ENCODE data around the gene CHN2.

CHN2 gene

GRCh38 chr7:29479301-29480200 is 285.0 kb downstream of the CHN2 start:
- no peak for DNase-seq (ENCODE audit: low read depth, low spot score)
- no peak overlapping the region for H3K27ac ChIP-seq

GRCh38 chr7:29480451-29480850 is 285.9 kb downstream of the CHN2 start:
- no peak overlapping the region for H3K27ac ChIP-seq
- DNase-seq (ENCODE audit: low read depth, low spot score): no peak

- DNase-seq (ENCODE audit: low read depth, low spot score): no peak
- H3K27ac ChIP-seq: no peak overlapping the region
These were observed 286.5 kb downstream of the CHN2 start for GRCh38 chr7:29480934-29481651.

GRCh38 chr7:29482056-29482455 is 287.5 kb downstream of the CHN2 start:
- DNase-seq (ENCODE audit: low read depth, low spot score): no peak
- no peak overlapping the region for H3K27ac ChIP-seq

- no peak overlapping the region for H3K27ac ChIP-seq
- no peak for DNase-seq (ENCODE audit: low read depth, low spot score)
These were observed 288.9 kb downstream of the CHN2 start for GRCh38 chr7:29483219-29484104.

DNA sequence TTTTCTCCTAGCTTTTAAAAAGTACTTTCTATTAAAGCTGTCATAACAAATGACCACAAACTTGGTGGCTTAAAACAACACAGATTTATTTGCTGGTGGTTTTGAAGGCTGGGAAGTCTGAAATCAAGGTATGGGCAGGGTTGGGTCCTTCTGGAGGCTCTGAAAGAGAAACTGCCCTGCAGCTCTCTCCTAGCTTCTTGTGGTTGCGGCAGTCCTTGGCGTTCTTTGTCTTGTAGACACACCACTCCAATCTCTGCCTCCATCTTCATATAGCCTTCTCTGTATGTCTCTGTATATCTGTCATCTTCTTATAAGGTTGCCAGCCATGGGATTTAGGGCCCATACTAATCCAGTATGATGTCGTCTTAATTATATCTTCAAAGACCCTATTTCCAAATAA is 289.7 kb downstream of the CHN2 start:
- DNase-seq (ENCODE audit: low read depth, low spot score): no peak

GRCh38 chr7:29485339-29486190 is 291.0 kb downstream of the CHN2 start:
- no peak for DNase-seq (ENCODE audit: low read depth, low spot score)
- no peak overlapping the region for H3K27ac ChIP-seq

More for the DNA sequence above, 289.7 kb downstream of the CHN2 start:
- no peak overlapping the region for H3K27ac ChIP-seq

DNA sequence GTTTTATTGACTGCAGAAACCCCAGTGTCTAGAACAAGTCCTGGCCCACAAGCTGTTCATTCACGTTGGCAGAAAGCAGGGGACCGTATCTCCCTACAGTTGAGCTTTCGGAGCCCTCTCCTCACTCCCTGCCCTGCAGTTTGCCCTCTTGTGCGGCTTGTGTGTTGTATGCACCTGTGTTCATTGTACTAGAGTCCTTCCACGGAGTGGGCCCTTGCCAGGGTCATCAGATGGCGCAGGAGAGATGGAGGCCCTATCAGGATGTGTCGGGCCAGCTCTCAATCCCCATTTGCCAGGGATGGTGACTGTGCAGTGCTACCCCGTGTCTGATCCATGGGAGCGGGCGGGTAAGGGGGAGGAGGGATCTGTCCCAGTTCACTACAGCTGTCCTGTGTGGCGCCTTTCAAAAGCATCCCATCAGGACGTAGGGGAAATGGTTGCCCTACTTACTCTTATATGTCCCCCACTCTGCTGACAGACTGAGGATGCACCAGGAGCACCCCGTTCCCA is 291.7 kb downstream of the CHN2 start:
- no peak overlapping the region for H3K27ac ChIP-seq
- DNase-seq (ENCODE audit: low read depth, low spot score): no peak

- no peak for DNase-seq (ENCODE audit: low read depth, low spot score)
- no peak overlapping the region for H3K27ac ChIP-seq
These were observed 292.8 kb downstream of the CHN2 start for GRCh38 chr7:29487424-29487823.

GRCh38 chr7:29488203-29488970 is 293.8 kb downstream of the CHN2 start:
- peak overlapping the region; percentile 46 for H3K27ac ChIP-seq
- DNase-seq (ENCODE audit: low read depth, low spot score): no peak

- H3K27ac ChIP-seq: peak overlapping the region; percentile 46
- peak; percentile 29 for DNase-seq (ENCODE audit: low read depth, low spot score)
These were observed 294.4 kb downstream of the CHN2 start for GRCh38 chr7:29488977-29489376.

DNA sequence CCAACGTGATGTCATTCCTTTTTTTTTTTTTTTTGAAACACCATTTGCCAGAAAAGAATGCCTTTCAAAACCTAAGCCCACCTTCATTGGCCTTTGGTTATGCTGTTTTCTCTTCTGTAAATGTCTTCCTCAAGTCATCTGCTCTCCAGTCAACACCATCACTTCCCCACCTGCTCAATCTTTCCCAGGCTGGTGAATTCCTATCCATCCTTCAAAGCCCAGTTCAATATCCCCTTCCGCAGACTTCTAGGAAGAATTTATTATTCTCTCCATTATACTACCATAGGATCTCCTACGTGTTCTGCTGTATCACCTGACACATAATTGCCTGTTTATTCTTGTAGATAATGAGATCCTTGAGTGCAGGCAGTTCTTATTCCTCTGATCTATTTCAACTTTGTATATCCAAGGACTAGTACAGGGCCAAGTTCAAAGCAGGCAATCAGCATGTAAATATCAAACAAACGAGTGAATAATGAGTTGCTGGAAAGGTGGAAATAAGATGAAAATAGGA is 295.6 kb downstream of the CHN2 start:
- DNase-seq (ENCODE audit: low read depth, low spot score): no peak
- no peak overlapping the region for H3K27ac ChIP-seq

- H3K27ac ChIP-seq: no peak overlapping the region
- DNase-seq (ENCODE audit: low read depth, low spot score): no peak
These were observed 299.8 kb downstream of the CHN2 start for GRCh38 chr7:29494350-29494749.

GRCh38 chr7:29495653-29496052 is 301.1 kb downstream of the CHN2 start:
- no peak for DNase-seq (ENCODE audit: low read depth, low spot score)
- H3K27ac ChIP-seq: no peak overlapping the region

DNA sequence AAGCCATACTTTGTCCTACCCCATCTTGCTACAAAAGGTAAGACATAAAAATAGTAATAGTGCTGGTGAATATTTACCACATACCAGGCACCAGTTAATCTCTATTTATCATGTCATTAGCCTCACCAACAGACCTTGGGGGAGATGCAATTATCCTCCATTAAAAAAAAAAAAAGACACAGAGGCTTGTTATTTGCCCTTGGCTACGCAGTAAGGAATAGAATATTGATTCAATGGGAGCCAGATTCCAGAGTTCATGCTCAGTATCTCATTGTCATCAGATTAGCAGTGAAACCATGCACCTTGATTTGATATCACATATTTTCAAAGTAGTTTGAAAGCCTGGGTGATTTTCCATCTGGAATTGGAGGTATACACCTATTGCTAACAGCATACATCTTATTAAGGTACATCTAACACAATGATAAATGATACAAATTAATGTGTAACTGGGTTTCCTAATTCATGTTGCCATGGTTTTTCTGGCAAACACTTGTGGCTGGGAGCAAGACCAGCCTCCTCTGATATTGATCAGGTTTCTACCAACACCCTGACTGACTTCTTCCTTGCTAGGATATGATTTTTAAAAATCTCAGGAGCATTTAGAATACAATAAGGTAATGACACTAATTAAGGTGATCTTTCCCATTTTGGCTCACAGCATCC is 301.9 kb downstream of the CHN2 start:
- no peak overlapping the region for H3K27ac ChIP-seq
- no peak for DNase-seq (ENCODE audit: low read depth, low spot score)

- no peak for DNase-seq (ENCODE audit: low read depth, low spot score)
- no peak overlapping the region for H3K27ac ChIP-seq
These were observed 305.4 kb downstream of the CHN2 start for GRCh38 chr7:29499932-29500331.

DNA sequence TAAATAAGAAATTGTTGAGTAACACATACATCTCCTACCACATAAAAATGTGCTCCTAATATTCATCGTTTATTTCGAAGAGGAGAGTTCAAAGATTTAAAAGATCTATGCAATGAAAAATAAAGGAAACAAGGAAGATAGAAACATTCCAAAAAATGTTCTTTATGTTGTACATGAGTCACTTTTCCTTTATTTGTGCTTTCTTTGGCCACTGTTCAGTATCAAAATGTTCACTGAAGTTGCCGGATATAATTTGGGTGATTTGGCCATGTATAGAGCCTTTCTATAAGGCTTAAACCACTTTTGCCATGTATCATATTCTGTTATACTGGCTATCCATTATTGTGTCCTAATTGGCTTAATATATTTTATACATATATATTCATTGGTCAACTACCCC is 306.1 kb downstream of the CHN2 start:
- DNase-seq (ENCODE audit: low read depth, low spot score): no peak

DNA sequence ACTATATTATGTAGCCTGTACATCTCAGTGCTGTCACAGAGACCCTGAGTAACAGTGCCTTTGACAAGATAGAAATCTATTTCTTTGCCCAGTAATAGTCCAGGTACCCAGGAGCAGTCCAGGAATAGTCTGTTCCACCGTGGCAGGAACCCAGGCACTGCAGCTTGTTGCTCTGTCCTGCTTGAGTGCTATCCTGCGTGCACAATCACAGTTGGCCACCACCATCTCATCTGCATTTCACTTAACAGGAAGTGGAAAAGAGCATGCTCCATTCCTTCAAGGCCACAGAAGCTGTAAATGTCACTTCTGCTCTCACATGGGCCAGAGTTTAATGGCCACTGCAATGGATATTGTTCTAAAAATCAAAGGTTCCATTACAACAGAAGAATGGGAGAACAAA is 307.6 kb downstream of the CHN2 start:
- no peak overlapping the region for H3K27ac ChIP-seq
- DNase-seq (ENCODE audit: low read depth, low spot score): no peak

More for the DNA sequence above, 306.1 kb downstream of the CHN2 start:
- no peak overlapping the region for H3K27ac ChIP-seq
